Activated CD4-positive, alpha-beta T cell treated with anti-CD3 and anti-CD28 coated beads, Interleukin-2, amount 50 U/mL, for 16 hours (primary cell): ENCODE measurements around the gene PGC.

Experiments used
- DNase-seq: peaks from one replicate; pipeline ENCODE4 v3.0.0-alpha.2; 2020

PGC gene

DNA sequence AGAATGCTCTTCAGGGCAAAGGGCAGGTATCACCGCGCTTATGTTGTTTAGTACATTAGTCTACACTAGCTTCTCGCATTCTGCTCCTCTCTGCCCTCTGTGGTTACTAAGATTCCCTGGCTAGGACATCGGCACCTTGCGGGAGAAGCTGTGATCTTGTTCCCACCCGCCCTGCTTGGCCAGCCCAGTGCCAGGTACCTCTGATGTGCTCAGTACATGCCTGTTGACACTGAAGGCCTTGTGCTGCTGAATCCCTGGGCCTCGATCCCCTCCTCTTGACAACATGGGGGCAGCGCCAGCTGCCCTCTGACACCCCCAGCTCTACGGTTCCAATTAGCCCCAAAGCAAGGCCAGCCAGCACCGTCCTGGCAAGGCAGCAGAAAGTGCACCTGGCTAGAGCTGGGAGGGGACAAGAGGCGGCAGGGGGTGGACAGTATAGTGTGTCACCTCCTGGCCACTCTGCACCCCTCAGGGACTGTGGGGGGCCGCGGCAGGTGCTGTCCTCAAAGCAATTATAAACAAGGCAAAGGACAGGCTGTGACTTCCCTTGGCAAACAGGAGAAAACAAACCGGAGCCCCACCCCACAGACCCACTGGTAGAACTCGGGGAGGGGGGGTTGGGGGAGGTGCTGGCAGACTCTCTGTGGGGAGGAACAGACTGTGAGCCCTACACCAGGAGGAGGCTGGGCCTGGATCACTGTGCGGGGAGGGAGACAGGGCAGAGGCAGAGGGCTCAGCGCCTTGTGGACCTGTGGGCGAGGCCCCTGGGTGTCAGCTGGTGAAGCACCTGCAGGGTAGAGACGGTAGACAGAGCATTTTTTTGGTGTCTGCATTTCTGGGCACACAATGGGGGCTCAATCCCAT is 18.9 kb downstream of the PGC start:
- DNase-seq = no peak

DNA sequence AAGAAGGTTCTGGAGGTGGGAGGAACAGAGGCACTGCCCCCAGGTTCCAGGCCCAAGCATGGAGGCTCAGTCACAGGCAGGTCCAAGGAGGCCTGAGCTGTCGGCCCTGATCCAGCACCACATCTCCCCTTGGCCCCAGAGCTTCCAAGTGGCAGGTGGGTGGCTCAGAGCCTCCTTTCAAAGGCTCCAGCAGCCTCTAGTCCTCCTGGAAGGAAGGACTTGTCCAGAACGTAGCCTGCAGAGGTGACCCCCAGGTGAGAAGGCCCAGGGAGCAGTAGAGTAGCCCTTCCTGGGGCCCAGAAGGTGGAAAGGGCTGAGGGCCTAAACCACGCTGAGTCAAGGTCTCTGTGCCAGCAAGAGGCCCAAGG is 19.5 kb downstream of the PGC start:
- no peak for DNase-seq

DNA sequence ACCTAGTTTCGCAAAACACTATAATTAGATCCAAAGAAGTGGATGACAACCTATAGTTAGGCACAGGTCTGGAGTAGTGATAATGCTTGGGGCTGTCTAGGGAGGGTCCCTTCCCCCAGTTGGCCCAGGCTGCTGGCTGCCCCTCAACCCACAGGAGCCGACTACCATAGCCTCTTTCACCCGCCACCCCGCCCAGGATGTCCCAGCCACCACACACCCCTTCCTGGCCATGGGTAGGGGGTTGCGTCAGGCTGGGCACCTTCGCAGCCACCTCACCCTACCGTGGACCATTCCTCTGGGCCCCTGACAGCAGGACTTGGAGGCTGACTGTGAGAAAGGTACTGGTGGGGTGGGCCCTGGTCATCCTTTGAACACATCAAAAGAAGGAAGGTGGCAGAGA is 20.3 kb downstream of the PGC start:
- no peak for DNase-seq

DNA sequence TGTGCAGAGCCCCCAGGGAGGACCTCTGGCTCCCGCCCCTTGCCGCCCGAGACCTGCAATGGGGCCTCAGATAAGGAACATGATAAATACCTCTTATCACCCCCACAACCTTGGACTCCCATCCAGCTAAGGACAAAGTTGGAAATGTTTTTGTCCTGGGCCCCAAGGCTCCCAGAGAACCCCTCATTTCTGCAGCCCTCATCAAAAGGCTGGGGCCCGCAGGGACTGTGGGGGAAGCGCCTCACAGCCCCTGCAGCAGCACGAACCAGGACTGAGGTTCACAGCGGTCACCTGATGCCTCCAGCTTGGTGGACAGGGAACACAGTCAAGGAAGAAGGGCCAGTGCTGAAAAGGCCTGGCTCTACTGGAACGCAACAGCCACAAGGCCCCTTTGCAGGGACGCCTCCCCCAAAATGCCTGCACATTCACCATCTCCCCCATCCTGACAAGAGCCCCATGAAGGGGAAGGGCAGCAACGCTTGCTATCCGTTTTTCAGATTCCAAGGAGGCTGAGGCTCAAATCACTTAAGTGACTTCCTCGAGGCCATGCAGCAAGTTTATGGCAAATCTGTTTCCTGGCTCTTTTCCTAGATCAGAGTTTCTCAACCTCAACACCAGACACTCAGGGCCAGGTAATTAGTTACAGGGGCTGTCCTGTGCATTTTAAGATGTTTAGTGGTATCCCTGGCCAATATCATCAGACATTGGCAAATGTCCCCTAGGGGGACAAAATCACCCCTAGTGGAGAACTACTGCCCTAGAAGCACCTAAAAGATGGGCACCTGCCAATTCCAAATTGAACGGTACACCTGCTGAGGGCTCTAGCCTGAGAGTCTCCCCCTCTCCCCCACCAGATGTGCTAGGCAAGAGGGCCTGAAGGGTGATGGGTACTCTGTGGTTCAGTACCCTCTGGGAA is 22.4 kb downstream of the PGC start:
- DNase-seq = no peak

DNA sequence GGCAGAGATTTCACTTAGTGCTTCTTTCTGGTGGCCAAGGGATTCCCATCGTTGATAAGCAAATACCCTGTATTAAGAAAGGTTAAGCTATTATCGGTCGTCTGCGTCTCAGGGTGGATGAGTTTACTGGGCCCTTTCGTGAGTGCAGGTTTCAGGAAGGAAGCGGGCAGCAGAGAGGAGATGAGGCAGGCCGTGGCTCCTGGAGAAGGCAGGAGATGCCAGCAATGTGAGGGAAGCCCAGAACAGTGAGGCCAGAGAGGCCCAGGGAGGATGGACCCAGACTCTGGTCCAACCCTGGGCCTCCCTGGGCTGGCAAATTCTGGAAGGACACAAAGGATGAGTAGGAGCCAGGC is 23.0 kb downstream of the PGC start:
- DNase-seq = no peak

DNA sequence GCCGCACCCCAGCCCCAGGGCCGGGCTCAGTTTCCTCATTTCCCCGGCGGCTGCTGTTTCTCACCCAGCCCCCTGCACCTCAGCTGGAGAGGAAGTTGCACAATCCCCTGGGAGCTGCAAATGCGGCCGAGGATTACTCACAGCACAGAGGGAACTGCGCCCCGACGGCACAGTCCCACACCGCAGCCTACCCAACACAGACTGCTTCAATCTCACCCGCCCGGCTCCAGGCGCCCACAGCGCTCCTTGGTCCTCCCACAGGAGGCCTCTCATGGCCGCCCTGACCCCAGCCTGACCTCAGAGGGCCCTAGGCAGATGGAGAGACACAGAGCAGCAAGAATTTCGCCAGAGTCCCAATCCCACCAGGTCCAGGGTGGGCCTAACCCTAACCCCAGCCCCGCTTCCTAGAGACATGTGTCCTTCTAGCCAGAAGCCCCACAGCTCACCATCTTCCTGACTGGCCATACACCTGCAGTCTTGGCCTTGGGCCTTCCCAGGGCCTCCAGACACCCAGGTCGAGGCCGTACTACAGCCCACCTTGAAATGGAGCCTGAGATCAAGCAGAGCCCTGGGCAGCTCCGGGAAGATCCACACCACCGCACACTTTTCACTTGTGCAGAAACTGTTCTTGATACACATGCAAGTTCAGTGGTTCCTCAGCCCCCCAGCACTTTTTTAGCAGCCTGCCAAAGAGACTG is 23.5 kb downstream of the PGC start:
- no peak for DNase-seq

DNA sequence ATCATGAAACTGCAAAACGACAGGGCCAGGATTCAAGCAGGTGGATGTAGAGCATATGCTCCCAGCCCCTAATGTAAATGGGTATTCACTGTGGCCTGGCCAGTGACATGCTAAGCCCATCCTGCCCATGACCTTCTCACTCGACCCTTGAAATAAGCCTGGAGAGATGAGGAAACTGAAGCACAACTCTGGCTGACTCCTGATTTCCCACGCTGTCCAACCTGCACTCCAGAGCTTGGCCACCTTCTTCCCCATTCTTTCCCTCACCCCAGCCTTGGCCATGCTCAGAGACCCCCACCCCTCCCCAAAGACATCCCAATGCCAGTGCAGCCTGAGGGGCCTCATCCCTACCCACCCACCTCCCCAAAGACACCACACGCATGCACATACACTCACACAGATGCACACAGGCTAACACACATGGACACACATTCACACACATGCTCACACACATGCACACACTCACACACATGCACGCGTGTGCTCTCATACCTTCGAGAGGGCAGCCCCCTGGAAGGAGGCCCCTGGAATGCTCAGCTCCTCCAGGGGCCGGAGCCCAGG is 24.1 kb downstream of the PGC start:
- DNase-seq = no peak

DNA sequence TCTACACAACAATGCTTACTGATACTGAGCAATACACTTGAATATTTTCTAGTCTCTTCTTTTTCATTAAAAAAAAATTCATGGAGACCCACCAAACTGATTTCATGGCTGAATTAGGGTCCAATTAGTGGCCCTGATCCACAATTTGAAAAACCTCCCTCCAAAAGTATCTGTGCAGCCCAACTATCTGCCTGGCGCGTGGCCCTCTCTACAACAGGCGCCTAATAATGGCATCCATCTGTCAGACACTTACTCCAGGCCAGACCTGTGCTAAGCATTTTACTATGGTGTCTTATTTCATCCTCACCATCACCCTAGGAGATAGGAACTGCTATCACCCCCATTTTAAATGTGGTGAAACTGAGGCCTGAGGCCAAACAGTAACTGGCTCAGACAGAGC is 25.8 kb downstream of the PGC start:
- no peak for DNase-seq

DNA sequence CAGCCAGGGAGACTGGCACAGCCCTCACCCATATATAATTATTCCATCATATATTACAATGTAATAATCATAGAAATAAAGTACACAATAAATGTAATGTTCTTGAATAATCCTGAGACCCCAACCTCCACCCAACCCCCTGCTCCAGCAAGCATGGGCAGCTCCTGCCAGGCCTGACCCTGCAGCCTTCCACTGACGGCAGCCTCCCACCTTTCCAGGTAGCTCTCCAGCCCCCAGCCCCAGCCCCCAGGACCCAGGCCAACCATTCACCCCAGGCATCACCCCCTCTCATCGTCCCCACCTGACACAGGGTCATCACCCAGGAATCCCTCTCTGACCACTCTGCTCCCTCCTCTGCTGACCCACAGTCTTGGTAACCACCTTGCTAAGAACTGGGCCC is 26.4 kb downstream of the PGC start:
- no peak for DNase-seq

DNA sequence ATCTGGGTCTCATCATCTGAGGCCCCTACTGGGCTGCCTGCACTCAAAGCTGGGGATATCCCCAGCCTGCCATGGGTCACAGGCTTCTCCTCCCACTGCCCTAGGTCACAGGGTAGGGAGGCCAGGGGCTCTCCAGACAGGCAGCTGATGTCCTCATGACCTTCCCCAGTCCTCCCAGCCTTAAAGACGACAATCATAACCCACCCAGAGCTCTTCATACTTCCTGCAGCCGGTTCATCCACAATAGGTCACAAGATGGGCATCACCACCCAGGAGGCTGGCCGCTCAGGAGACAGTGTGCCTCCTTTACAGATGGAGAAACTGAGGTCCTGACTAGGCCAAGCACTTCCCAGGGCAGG is 27.0 kb downstream of the PGC start:
- DNase-seq = no peak

DNA sequence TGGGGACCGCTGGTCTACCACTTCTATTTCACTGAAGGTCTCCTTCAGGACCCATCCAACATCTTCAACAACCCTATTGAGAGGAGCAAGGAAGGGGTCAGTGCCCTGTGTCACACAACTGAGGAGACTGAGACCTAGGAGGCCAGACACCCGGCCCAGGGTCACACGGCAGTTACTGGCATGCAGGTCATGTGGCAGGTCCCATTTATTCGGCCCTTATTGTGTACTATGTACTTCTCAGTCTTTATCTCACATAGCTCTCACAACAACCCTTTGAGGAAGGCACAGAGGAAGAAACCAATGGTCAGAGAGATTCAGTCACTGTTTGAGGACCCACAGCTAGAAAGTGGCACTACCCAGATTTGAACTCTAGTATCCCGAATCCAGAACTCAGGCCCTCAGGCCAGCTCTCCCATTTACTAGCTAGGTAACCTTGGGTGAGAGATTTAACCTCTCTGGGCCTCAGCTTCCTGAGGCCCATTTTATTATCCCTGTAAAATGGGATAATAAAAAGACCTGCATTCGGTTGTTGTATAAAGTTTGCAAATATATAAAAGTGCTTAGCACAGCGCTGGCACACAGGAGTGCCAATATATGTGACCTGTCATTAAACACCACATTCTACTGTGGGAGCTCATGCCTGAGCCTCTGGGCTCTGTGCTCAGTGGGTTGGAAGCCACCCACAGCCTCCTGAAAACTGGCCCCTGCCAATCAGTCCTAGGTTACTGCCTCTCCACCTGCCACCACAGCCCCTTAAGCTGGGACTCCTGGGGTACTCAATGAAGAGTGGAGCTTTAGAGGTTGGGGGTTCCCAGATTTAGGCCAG is 27.5 kb downstream of the PGC start:
- no peak for DNase-seq

DNA sequence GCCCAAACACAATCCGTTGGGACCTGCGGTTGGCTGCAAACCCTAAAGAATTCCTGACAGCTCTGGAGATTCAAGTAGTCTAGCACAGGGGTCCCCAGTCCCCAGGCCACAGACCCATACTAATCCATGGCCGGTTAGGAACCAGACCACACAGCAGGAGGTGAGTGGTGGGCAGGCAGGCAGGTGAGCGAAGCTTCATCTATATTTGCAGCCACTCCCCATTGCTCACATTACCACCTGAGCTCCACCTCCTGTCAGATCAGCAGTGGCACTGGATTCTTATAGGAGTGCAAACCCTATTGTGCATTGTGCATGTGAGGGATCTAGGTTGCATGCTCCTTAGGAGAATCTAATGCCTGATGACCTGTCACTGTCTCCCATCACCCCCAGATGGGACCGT is 28.4 kb downstream of the PGC start:
- DNase-seq = no peak

DNA sequence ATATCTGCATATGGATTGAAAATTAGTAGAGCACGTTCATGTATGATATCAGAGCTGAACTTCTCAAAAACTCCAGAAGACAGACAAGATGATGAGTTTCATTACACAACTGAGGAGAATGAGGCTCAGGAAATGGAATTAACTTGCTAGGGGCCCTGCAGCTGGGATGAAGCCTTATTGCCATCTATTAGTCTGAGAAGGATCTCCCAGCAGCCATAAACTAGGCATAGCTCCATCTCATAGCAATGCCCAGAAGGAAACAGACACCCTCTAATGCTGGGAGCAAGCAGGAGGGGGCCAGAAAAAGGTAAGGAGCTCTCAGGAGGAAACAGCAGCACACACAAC is 29.8 kb downstream of the PGC start:
- DNase-seq = no peak

DNA sequence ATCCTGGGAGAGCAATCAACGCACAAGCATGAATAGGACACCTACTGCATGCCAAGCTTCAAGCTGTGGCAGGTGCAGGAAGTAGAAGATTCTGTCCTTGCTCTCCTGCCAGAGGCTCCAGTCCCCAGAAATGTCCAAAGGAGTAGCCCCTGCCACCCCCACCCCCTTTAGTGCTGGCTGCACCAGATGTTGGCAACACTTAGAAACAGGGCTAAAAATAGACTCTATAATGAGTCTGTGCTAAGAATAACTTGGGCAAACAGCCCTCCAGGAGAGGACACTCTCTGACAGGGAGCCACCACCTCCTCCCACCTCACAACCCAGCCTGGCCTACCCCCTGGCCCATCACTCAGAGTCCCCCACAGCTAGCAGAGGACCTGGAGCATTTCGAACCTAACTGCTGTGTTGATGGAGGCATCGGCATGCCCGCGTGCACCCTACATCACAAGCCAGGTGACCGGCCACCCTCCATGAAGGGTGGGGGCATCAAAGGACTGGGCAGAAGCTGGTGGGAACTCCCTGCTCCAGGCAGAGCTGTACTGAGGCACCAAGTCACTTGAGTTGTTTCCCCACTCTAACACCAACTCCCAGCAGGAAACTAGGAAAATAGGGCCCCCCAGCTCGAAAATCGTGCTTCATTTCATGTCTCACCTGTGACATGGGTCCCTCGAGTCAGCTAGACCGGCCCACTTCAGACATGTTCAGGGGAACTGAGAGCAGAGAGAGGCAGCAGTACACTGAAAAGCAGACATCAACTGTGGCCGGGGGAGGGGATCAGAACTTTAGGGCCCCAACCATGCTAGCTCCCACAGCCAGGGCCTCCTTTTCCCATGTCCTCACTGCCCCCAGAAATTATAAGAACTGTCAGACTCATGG is 30.4 kb downstream of the PGC start:
- no peak for DNase-seq

DNA sequence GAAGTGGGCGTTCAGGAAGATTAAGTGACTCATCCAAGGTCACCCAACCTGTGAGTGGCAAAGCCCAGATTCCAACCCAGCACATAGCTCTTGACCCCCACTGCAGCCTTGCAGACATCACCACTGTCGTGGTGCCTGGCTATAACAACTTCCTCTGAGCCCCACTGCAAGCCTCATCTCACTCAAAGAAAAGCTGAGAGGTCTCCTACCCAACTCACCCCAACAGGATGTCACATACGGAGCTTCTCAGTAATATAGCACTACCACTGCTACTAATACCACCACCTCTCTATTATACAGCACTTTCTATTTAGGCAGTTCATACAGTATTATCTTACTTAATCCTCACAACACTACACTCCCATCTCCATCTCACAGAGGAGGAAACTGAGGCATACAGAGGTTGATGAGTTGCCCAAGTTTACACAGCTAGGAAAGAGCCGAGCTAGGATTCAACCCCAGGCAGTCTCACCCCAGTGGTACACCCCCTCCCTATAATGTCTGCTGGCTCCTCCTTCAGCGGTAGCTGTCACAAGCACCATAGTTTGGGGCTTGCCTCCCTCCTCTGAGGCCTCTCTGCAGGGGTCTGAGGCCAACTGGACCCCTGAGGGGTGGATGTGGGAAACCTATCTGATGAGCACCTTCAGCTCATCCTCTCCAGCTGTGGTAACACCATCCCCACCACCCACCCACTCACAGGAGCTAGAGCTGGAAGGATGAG is 31.2 kb downstream of the PGC start:
- DNase-seq = peak; percentile 30

DNA sequence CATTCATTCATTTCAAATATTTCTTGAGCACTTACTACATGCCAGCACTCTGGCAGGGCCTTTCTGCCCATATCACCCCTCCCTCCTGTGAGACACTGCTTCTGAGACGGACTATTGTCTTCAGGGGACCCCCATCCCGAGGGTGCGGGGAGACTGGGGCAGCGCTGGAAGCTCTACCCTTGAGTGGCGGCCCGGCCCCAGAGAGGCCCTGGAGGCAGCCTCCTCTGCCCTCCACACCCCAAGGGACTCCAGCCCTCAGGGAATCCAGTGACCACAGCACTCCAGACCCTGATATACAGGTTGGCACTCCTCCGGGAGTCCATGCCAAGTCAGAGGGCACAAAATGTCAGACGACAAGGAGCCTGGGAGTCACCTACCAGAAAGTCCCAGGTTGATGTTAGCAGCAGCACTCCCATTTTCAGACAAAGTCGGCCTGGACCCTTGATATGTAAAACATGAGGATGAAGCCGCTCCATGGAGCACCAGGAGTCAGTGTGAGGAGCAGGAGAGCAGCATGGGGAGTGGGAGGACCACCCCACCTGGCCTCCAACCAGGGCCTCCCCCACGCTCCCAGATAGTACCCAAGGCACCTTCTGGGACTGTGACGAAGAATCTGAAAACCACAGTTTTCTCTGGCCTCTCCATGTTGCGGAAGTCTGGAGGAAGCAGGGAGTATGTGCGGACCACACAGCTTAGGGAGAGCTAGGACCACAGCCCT is 32.5 kb downstream of the PGC start:
- no peak for DNase-seq

DNA sequence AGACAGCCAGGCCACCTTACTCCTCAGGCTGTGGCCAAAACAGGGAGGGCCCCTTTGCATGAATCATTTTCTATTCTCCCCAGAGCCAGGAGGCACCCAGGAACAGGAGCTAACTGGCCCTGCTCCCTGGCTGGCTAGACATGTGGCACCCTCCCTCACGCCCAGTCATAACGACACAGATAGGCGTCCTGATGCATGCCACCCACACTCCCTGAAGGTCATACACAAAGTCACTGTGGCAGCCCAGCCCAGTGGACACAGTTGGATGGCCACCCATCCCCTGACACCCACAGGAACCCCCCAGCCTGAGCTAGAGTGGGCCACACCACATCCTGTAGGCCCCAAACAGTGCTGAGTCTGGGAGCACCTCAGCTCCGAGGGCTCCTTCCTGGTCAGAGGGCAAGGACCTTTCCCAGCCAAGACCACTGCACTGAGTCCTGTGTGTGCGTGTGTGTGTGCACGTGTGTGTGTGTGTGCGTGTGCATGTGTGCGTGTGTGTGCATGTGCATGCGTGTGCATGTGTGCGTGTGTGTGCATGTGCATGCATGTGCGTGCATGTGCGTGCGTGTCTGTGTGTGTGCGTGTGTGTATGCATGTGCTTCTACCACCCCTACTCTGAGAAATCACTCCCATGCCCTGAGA is 33.4 kb downstream of the PGC start:
- peak; percentile 73 for DNase-seq

DNA sequence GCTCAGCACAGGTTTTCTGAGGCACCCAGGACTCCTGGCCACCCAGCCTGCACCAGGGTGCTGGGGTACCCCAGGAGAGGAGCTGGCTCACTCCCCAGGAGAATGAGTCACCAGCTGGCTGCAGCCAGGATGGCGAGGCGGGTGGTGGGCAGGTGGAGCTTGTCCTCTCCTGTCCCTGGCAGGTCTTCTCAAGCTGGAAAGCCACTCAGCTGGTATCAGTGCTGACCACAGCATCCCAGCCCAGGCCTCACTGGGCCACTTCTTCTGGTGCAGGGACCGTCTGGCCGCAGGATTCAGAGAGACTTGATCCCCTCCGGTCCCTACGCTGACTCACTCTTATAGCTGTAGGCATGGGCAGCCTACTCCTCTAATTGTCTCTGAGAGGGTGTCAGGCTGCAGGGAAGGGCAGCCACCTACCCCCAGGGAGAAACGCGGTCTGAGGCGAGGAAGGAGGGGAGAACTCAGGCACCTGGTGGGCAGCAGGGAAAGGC is 34.0 kb downstream of the PGC start:
- no peak for DNase-seq

DNA sequence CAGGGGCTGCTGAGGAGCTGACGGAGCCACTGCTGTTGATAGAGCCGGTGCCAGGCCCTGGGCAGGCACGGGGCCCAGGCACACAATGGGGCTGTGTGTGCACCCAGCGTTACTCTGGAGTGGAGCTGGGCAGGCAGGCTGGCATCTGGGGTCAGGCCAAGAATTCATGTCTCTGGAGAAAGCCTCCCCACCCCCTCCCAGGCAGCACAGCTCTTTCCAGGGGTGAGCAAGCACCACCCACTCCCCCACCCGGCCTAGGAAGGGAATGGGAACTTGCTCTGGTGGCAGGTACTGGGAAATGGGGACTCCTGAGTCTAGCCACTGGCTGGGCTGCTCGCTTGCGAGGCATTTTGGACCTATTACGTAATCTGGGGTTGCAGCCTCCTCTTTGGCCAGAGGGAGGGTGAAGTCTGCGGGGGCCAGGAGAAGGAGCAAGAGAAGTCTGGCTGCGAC is 34.5 kb downstream of the PGC start:
- no peak for DNase-seq
